K562 treated with DMSO at 1 percent for 48 hours (cell line): ENCODE results near the gene SKOR2. TPM values are rescaled to one million over a fixed set of nuclear protein-coding genes. Genes with fewer than 3 reads are reported as not detected.

Source experiments
- total RNA-seq: library from RNA; unstranded; fragments of 300-600 nt; gene quantifications from 2 replicates; pipeline ENCODE4 v1.2.3, GENCODE V29; 2022; ENCODE audit warnings: low replicate concordance; ENCODE audit errors: extremely low read depth

Gene SKOR2
- not detected in 2 replicates for total RNA-seq

GRCh38 chr18:47251289-47252120, at the start of gene SKOR2:
SKOR2 (minus strand) TSS chr18:47251660; CDS start chr18:47249183, 2,477 bp downstream.

GRCh38 chr18:47175898-47176575, 75.4 kb downstream of the SKOR2 start, which contains the start of gene IER3IP1:
IER3IP1 (minus strand) TSS chr18:47176364; CDS start chr18:47176277, 87 bp downstream.

Other genes with a start within 250 kb of the SKOR2 start
- gene ELOA2, start 216.0 kb downstream of the SKOR2 start, total RNA-seq = not detected in 2 replicates
- not detected in 2 replicates for gene HDHD2, start 101.2 kb downstream of the SKOR2 start, total RNA-seq
- not detected in 2 replicates for gene IER3IP1, start 75.3 kb downstream of the SKOR2 start, total RNA-seq